Neural cell (in vitro differentiated cells): ENCODE measurements around the gene C2.

Experiments
- CTCF ChIP-seq: fragments of 450-650 bp; IDR thresholded peaks from 2 replicates; pipeline ENCODE4 v1.5.1; 2014; ENCODE audit warnings: antibody characterized with exemption, mild to moderate bottlenecking, moderate library complexity; ENCODE audit not compliant: poor library complexity, severe bottlenecking
- RAD21 ChIP-seq: fragments of 450-650 bp; conservative IDR thresholded peaks from 2 replicates; pipeline ENCODE4 v1.6.1; 2014; ENCODE audit warnings: antibody characterized with exemption, mild to moderate bottlenecking, moderate library complexity
- REST ChIP-seq: IDR thresholded peaks from 2 replicates; pipeline ENCODE4 v1.6.1; 2012; ENCODE audit warnings: borderline replicate concordance

GRCh38 chr6:31966506-31966905 lies 39.0 kb downstream of the C2 start:
- TF ChIP-seq CTCF (no peak), RAD21 (no peak), REST (no peak)
